GM18861 (cell line): ENCODE results near the gene UBN1.

Experiments
- ATAC-seq: cut with Tn5 transposase; IDR thresholded peaks from one replicate; pipeline ENCODE4 v1.9.1; 2021; ENCODE audit not compliant: unreplicated experiment

The UBN1 gene, protein sequence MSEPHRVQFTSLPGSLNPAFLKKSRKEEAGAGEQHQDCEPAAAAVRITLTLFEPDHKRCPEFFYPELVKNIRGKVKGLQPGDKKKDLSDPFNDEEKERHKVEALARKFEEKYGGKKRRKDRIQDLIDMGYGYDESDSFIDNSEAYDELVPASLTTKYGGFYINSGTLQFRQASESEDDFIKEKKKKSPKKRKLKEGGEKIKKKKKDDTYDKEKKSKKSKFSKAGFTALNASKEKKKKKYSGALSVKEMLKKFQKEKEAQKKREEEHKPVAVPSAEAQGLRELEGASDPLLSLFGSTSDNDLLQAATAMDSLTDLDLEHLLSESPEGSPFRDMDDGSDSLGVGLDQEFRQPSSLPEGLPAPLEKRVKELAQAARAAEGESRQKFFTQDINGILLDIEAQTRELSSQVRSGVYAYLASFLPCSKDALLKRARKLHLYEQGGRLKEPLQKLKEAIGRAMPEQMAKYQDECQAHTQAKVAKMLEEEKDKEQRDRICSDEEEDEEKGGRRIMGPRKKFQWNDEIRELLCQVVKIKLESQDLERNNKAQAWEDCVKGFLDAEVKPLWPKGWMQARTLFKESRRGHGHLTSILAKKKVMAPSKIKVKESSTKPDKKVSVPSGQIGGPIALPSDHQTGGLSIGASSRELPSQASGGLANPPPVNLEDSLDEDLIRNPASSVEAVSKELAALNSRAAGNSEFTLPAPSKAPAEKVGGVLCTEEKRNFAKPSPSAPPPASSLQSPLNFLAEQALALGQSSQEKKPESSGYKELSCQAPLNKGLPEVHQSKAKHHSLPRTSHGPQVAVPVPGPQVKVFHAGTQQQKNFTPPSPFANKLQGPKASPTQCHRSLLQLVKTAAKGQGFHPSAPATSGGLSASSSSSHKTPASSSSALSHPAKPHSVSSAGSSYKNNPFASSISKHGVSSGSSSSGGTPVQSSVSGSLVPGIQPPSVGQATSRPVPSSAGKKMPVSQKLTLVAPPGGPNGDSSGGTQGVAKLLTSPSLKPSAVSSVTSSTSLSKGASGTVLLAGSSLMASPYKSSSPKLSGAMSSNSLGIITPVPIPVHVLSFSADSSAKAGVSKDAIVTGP (N-terminal part only)

GRCh38 chr16:4846901-4847773, at the start of gene UBN1, which contains the start of gene GLYR1:
Gene UBN1, plus strand, starts transcription at chr16:4847481. Its CDS starts 5,437 bp downstream, at chr16:4852918.
Gene GLYR1, minus strand, starts transcription at chr16:4847288. Its CDS starts 23 bp downstream, at chr16:4847265.
- peak; percentile 79 for ATAC-seq

DNA sequence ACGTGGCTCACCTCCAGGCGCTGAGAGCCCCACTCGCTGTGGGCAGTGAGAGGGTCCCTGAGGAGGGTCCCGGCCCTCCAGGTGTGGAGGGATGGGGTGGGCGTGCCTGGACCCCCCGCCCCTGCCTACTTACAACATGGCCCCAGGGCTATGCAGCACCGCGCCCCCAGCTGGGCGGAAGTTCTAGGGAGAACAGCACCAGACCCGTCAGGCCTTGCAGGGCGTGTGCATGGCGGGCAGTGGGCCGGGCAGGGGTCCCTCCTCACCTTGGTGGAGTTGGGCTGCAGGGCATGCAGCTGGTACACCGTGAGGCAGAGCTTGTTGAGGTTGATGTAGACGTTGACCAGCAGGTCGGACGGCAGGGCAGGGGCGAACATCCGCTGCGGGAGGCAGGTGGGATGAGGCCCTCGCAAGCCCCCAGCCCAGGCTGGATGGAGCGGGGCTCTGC, 49.5 kb upstream of the UBN1 start:
- ATAC-seq, result no peak

DNA sequence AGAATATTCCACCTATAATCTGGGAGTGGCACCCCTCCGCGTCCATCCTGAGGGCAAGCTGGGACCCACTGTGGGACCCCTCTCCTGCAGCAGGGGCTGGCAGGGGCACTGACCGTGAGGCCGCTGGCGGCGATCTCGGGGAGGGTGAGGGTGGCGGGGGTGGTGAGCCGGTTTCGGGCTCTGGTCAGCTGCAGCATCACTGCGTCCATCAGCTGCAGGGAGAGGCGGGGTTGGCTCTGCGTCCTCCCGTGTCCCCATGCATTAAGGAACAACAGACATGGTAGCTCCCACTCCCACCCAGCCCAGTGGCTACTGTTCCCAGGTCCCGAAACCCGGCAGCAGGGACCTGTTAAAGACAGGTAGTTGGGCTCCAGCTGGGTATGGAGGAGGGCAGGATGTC, 48.8 kb upstream of the UBN1 start:
- ATAC-seq, result no peak

DNA sequence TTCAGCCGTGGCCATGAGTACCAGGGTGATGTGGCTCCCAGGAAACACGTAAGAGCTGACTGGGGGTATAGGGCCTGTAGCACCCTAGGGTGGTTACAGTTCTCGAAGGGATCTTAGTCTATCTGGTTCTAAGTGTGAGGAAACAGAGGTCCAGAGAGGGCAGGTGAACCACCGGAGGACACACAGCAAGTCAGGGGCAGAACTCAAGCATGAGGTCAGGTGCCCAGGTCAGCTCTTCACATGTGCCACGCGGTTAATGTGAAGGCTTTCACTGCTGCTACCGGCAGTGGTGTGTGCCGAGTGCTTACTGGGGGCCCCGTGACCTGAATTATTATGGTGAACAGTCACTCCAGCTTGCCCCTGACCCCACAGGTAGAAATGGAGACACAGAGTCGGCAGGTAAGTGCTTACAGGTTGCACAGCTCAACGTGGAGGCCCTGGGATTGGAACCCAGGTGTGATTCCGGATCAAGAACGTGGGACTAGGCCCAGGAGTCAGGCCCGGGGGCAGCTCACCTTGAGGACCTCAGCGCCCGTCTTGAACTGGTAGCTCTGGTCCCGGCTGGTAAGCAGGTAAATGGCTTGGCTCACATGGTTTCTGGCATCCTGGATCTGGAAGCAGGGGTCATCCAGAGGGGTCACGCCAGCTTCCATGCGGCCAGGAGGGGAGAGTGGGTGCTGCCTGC, 48.0 kb upstream of the UBN1 start:
- ATAC-seq, result no peak

DNA sequence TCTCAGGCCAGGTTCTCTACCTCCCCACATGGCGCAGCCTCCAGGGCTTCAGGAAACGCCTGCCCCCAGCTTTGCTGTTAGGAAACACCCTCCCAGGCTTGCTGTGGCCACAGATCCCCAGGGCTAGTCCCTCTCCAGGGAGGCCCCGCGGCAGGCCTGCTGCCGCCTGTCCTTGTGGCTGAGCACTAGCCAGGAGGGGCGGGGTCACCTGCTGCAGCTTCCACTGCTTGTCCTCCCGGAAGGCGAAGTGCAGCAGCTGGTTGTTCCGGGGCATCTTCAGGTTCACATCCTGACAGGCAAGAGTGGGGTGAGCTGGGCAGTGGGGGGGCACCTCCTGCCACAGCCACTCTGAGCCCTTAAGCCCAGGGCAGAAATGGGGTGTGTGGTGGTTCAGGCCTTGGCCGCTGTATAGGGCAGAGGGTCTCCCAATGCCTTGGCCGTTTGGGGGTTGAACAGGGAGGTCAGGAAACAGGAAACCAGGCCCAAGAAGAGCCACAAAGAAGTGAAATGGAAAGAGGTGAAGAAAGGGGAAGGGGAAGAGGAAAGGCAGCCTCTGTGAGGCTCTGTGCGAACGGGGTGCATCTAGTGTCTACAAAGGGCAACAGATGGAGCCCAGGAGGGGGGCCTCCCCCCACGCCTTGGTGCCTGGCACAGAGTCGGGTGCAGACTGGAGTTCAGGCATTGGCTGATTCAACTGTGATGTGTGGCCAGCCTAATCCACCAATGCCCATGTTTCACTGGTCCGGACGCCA, 46.8 kb upstream of the UBN1 start:
- no peak for ATAC-seq

GRCh38 chr16:4801051-4801961, 46.0 kb upstream of the UBN1 start:
- ATAC-seq, result no peak

DNA sequence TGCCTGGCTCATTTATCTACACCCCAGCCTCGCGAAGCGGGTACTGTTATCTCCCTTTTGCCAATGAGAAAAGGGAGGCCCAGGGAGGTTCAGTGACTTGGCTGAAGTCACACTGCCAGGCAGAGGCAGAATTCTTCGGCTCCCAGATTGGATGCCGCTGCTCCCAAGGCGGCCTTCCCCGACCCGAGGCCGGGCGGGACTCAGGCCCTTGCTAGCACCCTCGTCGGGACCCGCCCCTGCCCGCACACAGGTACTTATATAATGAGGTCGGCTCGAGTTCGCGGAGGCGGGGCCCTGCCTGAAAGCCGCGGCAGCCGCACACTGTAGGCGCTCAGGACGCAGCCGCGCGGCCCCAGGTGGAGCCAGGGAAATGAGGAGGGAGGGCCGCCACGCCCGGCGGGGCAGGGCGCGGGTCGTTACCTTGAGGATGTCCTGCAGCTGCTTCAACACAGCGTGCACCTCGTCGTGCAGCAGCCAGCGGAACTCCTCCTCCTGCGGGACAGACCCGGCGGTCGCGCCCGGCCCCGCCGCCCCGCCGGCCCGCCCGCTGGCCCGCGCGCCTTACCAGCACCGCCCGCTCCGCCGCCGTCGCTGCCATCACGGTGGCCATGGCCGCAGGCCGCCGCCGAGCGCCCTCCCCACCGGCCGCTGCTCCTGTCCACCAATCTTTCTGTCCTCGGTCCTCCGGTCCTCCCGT, 45.2 kb upstream of the UBN1 start, which contains the start of gene ROGDI:
TSS of gene ROGDI (minus strand) at position 672 of the 697 bp plus-strand sequence. CDS start at position 610, 62 bp downstream.
- peak; percentile 35 for ATAC-seq

GRCh38 chr16:4802659-4803287, 44.5 kb upstream of the UBN1 start:
- ATAC-seq, result peak; percentile 88

DNA sequence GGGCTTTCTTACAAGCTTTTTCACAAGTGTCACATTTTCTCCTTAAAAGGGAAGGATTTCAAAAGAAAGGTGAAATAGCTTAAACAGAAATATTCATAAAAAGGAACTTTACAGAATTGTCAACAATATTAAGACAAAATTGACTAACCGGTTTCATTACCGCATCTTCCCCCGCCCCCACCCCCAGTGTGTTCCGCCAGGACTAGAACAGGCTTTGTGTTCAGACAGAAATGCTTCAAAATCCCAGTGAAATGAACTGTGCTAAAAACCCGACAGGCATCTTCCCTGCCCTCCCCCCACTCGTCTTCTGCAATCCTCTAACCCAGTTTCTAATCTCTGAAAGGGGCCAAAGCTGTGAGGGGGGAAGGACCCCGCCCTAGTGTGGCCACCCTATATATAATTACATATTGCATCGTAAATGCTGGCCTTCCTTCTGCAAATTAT, 43.9 kb upstream of the UBN1 start:
- no peak for ATAC-seq

DNA sequence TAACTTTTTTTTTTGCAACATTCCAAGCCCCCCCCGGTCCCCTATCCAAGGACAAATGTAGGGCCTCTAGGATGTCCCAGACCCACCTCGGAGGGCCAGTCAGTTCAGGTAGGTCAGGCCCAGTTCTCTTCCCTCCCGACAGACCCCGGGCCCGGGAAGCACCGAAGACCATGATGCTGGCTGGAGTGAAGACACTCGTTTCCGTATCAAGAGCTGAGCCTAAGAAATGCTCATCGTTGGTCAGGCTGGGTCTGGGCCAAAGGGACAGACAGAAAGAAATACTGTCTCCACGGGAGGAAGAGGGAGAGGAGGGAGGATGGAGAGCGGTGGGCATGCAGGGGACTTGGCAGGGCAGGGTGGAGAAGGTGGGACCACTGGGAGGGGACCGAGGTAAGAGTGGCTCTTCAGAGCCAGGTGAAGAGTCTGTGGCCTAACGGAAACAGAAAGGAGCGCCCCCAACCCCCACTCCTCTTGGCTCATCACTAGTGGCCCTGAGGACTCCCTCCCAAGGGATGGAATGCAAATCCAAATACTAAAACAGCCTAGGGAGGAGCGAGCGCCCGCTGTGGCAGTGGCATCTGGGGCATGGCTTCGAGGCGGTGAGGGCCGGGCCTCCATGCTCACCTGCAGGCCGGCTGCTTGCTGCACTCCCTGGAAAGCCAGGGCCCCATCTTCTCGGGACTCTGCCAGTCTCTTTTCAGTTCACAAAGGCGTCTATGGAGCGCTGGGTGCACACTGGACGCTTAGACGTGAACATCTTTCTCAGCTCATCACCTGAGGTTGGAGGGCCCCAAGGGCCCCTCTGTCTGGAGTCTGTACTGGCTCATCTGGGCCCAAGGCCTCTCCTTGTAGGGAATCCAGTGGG, 43.2 kb upstream of the UBN1 start:
- ATAC-seq, result no peak

DNA sequence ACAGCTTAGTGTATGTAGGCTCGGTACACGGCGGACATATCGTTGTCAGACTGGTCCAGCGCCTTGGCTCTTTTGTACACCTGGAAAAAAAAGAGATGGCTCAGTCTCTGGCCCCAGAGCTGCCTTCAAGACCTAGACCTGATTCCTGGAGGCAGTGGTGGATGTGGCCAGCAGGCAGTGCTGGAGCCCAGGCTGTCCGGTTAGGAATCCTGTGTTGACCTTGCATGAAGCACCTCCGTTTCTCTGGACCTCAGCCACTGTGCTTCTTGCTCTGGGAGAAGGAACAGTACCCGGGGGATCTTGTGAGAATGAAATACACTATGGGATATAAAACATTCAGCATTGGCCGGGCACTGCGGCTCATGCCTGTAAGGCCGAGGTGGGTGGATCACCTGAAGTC, 42.0 kb upstream of the UBN1 start:
- no peak for ATAC-seq

DNA sequence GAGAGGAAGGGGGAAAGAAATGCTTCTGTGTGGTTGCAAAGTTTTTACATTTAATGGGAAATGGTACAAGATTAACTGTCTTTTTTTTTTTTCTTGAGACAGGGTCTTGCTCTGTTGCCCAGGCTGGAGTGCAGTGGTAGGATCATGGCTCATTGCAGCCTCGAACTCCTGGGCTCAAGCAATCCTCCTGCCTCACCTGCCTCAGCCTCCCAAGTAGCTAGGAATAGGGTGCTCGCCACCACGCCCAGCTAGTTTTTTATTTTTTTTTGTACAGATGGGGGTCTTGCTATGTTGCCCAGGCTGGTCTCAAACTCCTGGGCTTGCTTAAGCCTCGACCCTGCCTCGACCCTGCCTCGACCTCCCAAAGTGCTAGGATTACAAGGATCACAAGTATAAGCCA, 41.0 kb upstream of the UBN1 start:
- ATAC-seq, result no peak

DNA sequence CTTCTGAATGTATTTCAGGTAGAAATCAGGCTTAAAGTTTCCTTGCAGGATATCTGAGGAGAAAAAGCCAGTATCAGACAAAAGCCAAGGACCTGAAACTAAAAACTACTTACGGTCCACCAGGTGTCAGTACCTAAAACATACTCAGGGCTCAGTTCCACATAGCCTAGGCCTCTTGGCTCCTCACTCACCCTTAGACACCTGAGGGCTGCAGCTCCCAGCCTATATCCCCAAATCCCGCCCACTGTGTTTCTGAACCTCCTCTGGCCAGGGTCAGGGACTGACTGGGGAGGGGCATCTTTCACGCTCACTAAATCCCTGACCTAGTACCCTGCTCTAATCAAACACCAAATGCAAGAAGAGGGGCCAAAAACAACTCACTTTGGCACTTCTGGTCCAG, 36.0 kb upstream of the UBN1 start:
- no peak for ATAC-seq

DNA sequence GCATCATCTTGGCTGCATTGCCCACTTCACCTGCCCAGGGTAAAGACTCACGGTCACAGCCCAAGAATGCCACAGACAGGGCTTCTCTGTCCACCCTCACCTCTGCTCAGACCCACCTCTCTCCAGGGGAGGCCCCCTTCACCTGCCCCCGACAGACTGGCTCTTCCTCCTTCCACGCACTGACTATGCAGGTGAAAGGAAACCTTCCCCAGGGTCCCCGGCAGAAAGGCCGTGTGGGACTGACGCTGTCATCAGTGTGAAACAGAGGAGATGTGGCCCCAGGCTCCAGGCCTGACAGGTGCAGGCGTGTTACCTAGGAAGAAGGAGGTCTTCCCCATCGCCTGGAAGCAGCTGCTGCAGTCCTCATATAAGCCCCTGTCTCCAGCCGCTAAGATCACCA, 35.5 kb upstream of the UBN1 start:
- ATAC-seq, result no peak

DNA sequence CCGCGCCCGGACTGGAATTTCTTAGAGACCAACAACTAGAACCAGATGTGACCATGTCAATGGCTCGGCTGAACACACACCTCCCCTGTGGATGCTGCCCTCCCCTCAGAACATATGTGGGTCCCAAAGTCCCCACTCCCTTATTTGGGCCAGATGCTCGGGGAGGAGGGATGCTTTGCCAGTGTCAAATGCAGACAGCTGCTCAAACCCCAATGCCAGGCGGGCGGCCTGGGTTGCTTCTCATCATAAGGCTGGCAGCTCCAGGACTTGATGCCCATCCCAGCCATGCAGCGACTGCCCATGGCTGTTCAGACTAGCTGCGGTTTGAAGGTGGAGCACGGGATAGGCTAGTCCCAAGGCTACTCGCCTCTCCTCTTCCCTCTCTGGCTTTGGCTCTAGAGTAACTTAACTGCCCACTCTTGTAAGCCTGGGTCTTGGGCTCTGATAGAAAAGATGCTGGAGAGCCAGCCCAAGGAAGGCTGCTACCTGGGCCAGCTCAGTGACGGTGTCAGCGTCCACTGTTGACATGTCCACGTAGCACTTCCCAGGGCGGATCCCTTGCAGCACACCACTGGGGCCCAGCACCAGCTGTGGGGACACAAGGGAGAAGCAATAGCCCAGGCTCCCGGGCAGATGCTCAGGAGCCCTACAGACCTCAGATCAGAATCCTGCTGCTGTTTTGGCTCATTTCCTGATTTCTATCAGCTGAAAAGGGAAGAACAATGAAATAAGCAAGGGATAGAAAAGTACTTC, 33.9 kb upstream of the UBN1 start:
- no peak for ATAC-seq
